H9 (cell line): ENCODE measurements around the gene PHF5A. TPM values are rescaled to one million over a fixed set of nuclear protein-coding genes. Genes with fewer than 3 reads are reported as not detected.

Experiments
- DNase-seq: peaks from one replicate; pipeline ENCODE4 v3.0.0-alpha.2; 2017
- H2AFZ ChIP-seq: one replicate; pipeline ENCODE4 v1.6.1; 2013; ENCODE audit warnings: mild to moderate bottlenecking, low read length, control low read depth, moderate library complexity
- H2AK5ac ChIP-seq: 2 replicates; pipeline ENCODE4 v1.6.1; 2013; ENCODE audit warnings: low read length, control low read depth, mixed read lengths; ENCODE audit not compliant: insufficient read length
- H2BK120ac ChIP-seq: one replicate; pipeline ENCODE4 v1.6.1; 2013; ENCODE audit warnings: low read depth, mild to moderate bottlenecking, low read length, control low read depth, inconsistent platforms; ENCODE audit not compliant: poor library complexity, severe bottlenecking
- H2BK12ac ChIP-seq: 2 replicates; pipeline ENCODE4 v1.6.1; 2013; ENCODE audit warnings: low read length, control low read depth, mixed read lengths, low read depth; ENCODE audit not compliant: insufficient read length
- H2BK15ac ChIP-seq: 2 replicates; pipeline ENCODE4 v1.6.1; 2013; ENCODE audit warnings: low read depth, low read length, control low read depth
- H2BK20ac ChIP-seq: one replicate; pipeline ENCODE4 v1.6.1; 2013; ENCODE audit warnings: low read depth, mild to moderate bottlenecking, low read length, control low read depth, inconsistent platforms; ENCODE audit not compliant: poor library complexity, severe bottlenecking
- H2BK5ac ChIP-seq: 2 replicates; pipeline ENCODE4 v1.6.1; 2013; ENCODE audit warnings: low read length, control low read depth, mixed read lengths; ENCODE audit not compliant: insufficient read length
- H3K14ac ChIP-seq: 2 replicates; pipeline ENCODE4 v1.6.1; 2013; ENCODE audit warnings: low read length, control low read depth; ENCODE audit not compliant: insufficient read depth
- H3K18ac ChIP-seq: 2 replicates; pipeline ENCODE4 v1.6.1; 2013; ENCODE audit warnings: low read depth, mild to moderate bottlenecking, mixed read lengths, low read length, control low read depth; ENCODE audit not compliant: insufficient read length
- H3K23ac ChIP-seq: 2 replicates; pipeline ENCODE4 v1.6.1; 2013; ENCODE audit warnings: low read length, control low read depth, mixed read lengths, low read depth; ENCODE audit not compliant: insufficient read length
- H3K23me2 ChIP-seq: 2 replicates; pipeline ENCODE4 v1.6.1; 2013; ENCODE audit warnings: low read depth, mild to moderate bottlenecking, mixed read lengths, low read length, control low read depth; ENCODE audit not compliant: insufficient read length, poor library complexity, severe bottlenecking
- H3K27ac ChIP-seq: 2 replicates; pipeline ENCODE4 v1.5.1; 2013; ENCODE audit warnings: low read length, control low read depth, mixed read lengths, low read depth; ENCODE audit not compliant: insufficient read length
- H3K27me3 ChIP-seq: 2 replicates; pipeline ENCODE4 v1.6.1; 2013; ENCODE audit warnings: low read length, control low read depth, inconsistent platforms; ENCODE audit not compliant: insufficient read depth
- H3K4ac ChIP-seq: 2 replicates; pipeline ENCODE4 v1.6.1; 2013; ENCODE audit warnings: low read depth, mild to moderate bottlenecking, control low read depth, inconsistent platforms, low read length, moderate library complexity
- H3K4me1 ChIP-seq: 2 replicates; pipeline ENCODE4 v1.6.1; 2013; ENCODE audit warnings: low read length, control low read depth, inconsistent platforms; ENCODE audit not compliant: insufficient read depth
- H3K4me2 ChIP-seq: 2 replicates; pipeline ENCODE4 v1.6.1; 2013; ENCODE audit warnings: low read length, control low read depth, mixed read lengths; ENCODE audit not compliant: insufficient read length, insufficient read depth
- H3K56ac ChIP-seq: 2 replicates; pipeline ENCODE4 v1.6.1; 2013; ENCODE audit warnings: low read depth, mild to moderate bottlenecking, mixed read lengths, low read length, control low read depth; ENCODE audit not compliant: insufficient read length
- H3K79me1 ChIP-seq: 2 replicates; pipeline ENCODE4 v1.6.1; 2013; ENCODE audit warnings: low read depth, mild to moderate bottlenecking, moderate library complexity, low read length, control low read depth, inconsistent platforms; ENCODE audit not compliant: insufficient read depth, poor library complexity, severe bottlenecking
- H3K79me2 ChIP-seq: 2 replicates; pipeline ENCODE4 v1.6.1; 2013; ENCODE audit warnings: low read length, control low read depth, inconsistent platforms; ENCODE audit not compliant: insufficient read depth
- H3K9ac ChIP-seq: 2 replicates; pipeline ENCODE4 v1.6.1; 2013; ENCODE audit warnings: low read length, control low read depth, mixed read lengths; ENCODE audit not compliant: insufficient read length; ENCODE audit errors: extremely low read depth
- H3K9me3 ChIP-seq: one replicate; pipeline ENCODE4 v1.6.1; 2013; ENCODE audit warnings: low read depth, low read length, inconsistent platforms; ENCODE audit not compliant: control insufficient read depth
- H3T11ph ChIP-seq: one replicate; pipeline ENCODE4 v1.6.1; 2013; ENCODE audit warnings: mild to moderate bottlenecking, low read length, control low read depth, inconsistent platforms
- H4K20me1 ChIP-seq: one replicate; pipeline ENCODE4 v1.6.1; 2013; ENCODE audit not compliant: control insufficient read depth, insufficient read length, insufficient read depth
- H4K5ac ChIP-seq: 2 replicates; pipeline ENCODE4 v1.6.1; 2013; ENCODE audit warnings: low read depth, mild to moderate bottlenecking, mixed read lengths, low read length, control low read depth; ENCODE audit not compliant: insufficient read length
- H4K8ac ChIP-seq: replicated peaks from 2 replicates; pipeline ENCODE4 v1.6.1; 2013; ENCODE audit warnings: low read length, control low read depth, mixed read lengths, low read depth; ENCODE audit not compliant: insufficient read length
- H4K91ac ChIP-seq: 2 replicates; pipeline ENCODE4 v1.6.1; 2013; ENCODE audit warnings: low read depth, mild to moderate bottlenecking, moderate library complexity, mixed read lengths, low read length, control low read depth; ENCODE audit not compliant: insufficient read length
- H3K27ac Mint-ChIP-seq, 3 experiments: 2 replicates in 2 of 3; 3 replicates in 1 of 3; pipeline ENCODE4 v1.8.0; 2020 to 2021; ENCODE audit warnings: mixed read lengths in 3 of 3, mild to moderate bottlenecking in 1 of 3, moderate library complexity in 1 of 3
- H3K27me3 Mint-ChIP-seq: 2 replicates; pipeline ENCODE4 v1.8.0; 2021; ENCODE audit warnings: low read depth, mild to moderate bottlenecking, moderate library complexity, mixed read lengths
- H3K36me3 Mint-ChIP-seq, 3 experiments: 2 replicates in 2 of 3; 3 replicates in 1 of 3; pipeline ENCODE4 v1.8.0; 2020 to 2021; ENCODE audit warnings: low read depth in 3 of 3, mixed read lengths in 3 of 3; ENCODE audit not compliant: insufficient read depth in 1 of 3
- H3K4me1 Mint-ChIP-seq, 2 experiments: 2 replicates each; pipeline ENCODE4 v1.8.0; 2020; ENCODE audit warnings: mixed read lengths in 2 of 2
- H3K4me3 Mint-ChIP-seq, 2 experiments: 2 replicates in 1 of 2; 3 replicates in 1 of 2; pipeline ENCODE4 v1.8.0; 2020 to 2021; ENCODE audit warnings: mild to moderate bottlenecking in 2 of 2, mixed read lengths in 2 of 2, moderate library complexity in 1 of 2
- H3K9me3 Mint-ChIP-seq, 2 experiments: 2 replicates in 1 of 2; 3 replicates in 1 of 2; pipeline ENCODE4 v1.8.0; 2020; ENCODE audit warnings: mild to moderate bottlenecking in 2 of 2, mixed read lengths in 2 of 2, moderate library complexity in 1 of 2
- CTCF ChIP-seq: fragments of 200-600 bp; sonication (generic); conservative IDR thresholded peaks from 3 replicates; pipeline ENCODE4 v1.8.0; 2021; ENCODE audit warnings: antibody characterized with exemption, mild to moderate bottlenecking
- WGBS: extraction: QIAGEN DNeasy Blood & Tissue Kit; methylation state at CpG from one replicate; pipeline ENCODE4 v1.1.7; 2013; ENCODE audit warnings: missing lambda C conversion rate, low lambda C conversion rate, mixed read lengths; ENCODE audit not compliant: insufficient read length; ENCODE audit errors: extremely low coverage; 5-methylcytosine and 5-hydroxymethylcytosine counted together
- total RNA-seq: library from RNA; stranded (reverse); gene quantifications from 2 replicates; pipeline ENCODE4 v1.2.1, GENCODE V29; 2021

The PHF5A gene
- total RNA-seq, 1 experiment from 2014 or later, result 114 TPM

- no peak overlapping the region; the same call in 1 of the 2 replicates for H3K4ac ChIP-seq
- no peak overlapping the region for H2BK120ac ChIP-seq
- H3K4me1 ChIP-seq, result peaks cover 2% of the 10 kb centered on the region
- H3K27me3 ChIP-seq, result no peaks in the 10 kb centered on the region
- no peak overlapping the region for H2BK20ac ChIP-seq
- Mint-ChIP-seq H3K27me3 (no peaks in the 10 kb centered on the region), H3K4me1 (peaks cover 16 to 26% of the 10 kb centered on the region in 2 experiments), H3K36me3 (peaks cover 27 to 39% (median 38%) of the 10 kb centered on the region in 3 experiments), H3K4me3 (peak overlapping the region; percentile 95 to 96), H3K27ac (peak overlapping the region; percentile 100), H3K9me3 (0 out of 5 replicates have a peak, but pooled peaks cover 0 to 3% of the 10 kb centered on the region in 2 experiments)
- H3K79me2 ChIP-seq, result peaks cover 28% of the 10 kb centered on the region
- no peak for DNase-seq
- no peak overlapping the region for H2BK15ac ChIP-seq
- H4K8ac ChIP-seq, result no peak overlapping the region
- H3K9ac ChIP-seq, result peak overlapping the region; percentile 85
- H3K27ac ChIP-seq, result no peak overlapping the region
- no peak overlapping the region for H3K56ac ChIP-seq
- H2BK12ac ChIP-seq, result no peak overlapping the region
- H3K9me3 ChIP-seq, result no peaks in the 10 kb centered on the region
- no peaks in the 10 kb centered on the region for H4K20me1 ChIP-seq
- no peak overlapping the region for H2AFZ ChIP-seq
- WGBS, result no CpG with 5 or more reads among the region's 30 CpGs
- H3K14ac ChIP-seq, result peak overlapping the region; percentile 22; the same call in 1 of the 2 replicates
- no peak overlapping the region for H3T11ph ChIP-seq
- peak overlapping the region; percentile 81 for H3K18ac ChIP-seq
- peaks cover 3% of the 10 kb centered on the region for H3K23me2 ChIP-seq
- no peak overlapping the region for H2BK5ac ChIP-seq
- H4K5ac ChIP-seq, result no peak overlapping the region
- H4K91ac ChIP-seq, result no peak overlapping the region
- H3K23ac ChIP-seq, result no peak overlapping the region
- H3K4me2 ChIP-seq, result peak overlapping the region; percentile 58
- no peak overlapping the region for H2AK5ac ChIP-seq
- no peak for TF ChIP-seq CTCF
- peaks cover 10% of the 10 kb centered on the region for H3K79me1 ChIP-seq
These were observed 843 bp upstream of the PHF5A start for GRCh38 chr22:41469218-41469851.
